Pancreas (tissue), 10 donors: ENCODE results near the gene NEMF. TPM values are rescaled to one million over a fixed set of nuclear protein-coding genes. Genes with fewer than 3 reads are reported as not detected.
A peak's percentile ranks its signal among the peaks of the same experiment; 100 is the strongest.
"Not testable (repeated sequence)": the region's sequence is repeated elsewhere in the genome, so short reads cannot be mapped to it uniquely, and the experiment has no call there.

Source experiments
- ATAC-seq, 4 donors: fragments of 200-7000 bp; cut with Tn5 transposase; one replicate each; pipeline versions ENCODE4 v1.8.0 to v1.9.1; 2020; ENCODE audit warnings: mild to moderate bottlenecking in 4 of 4, moderate library complexity in 4 of 4
- DNase-seq, 6 donors: peaks; one replicate each; pipeline ENCODE4 v3.0.0-alpha.2; 2020
- FAIRE-seq: peaks from 2 replicates; lab custom pipeline; 2012; peaks lifted over from hg19 to GRCh38; lab: Jason Lieb, UNC
- H3K27ac ChIP-seq, 4 donors: fragments of 200-600 bp; sonication (generic); 1 replicate in 3 of 4; 2 replicates in 1 of 4; pipeline versions ENCODE4 v1.5.0 to v1.8.0; 2020
- H3K27me3 ChIP-seq, 4 donors: fragments of 200-600 bp; one replicate each; pipeline ENCODE4 v1.8.0; 2021
- H3K36me3 ChIP-seq, 3 donors: fragments of 200-600 bp; sonication (generic) in 1 of 3; one replicate each; pipeline versions ENCODE4 v1.5.0 to v1.8.0; 2020 to 2021
- H3K4me1 ChIP-seq, 3 donors: fragments of 200-600 bp; one replicate each; pipeline ENCODE4 v1.8.0; 2021
- H3K4me3 ChIP-seq, 4 donors: fragments of 200-600 bp; sonication (generic) in 2 of 4; one replicate each; pipeline versions ENCODE4 v1.5.0 to v1.8.0; 2020 to 2021
- H3K9me3 ChIP-seq, 4 donors: fragments of 200-600 bp; one replicate each; pipeline ENCODE4 v1.8.0; 2021
- CTCF ChIP-seq, 4 donors: fragments of 200-600 bp; sonication (generic) in 3 of 4; IDR thresholded peaks; one replicate each; pipeline versions ENCODE4 v1.5.0 to v1.8.0; 2021; ENCODE audit warnings: antibody characterized with exemption in 4 of 4
- WGBS, 2 donors: extraction: QIAGEN DNeasy Blood & Tissue Kit; methylation state at CpG; one replicate each; pipeline ENCODE4 v1.1.7; 2013; 5-methylcytosine and 5-hydroxymethylcytosine counted together
- intact Hi-C, 3 donors: fragments of 100-400 bp; cut with DNase I; formaldehyde crosslinking; loops; one replicate each; pipeline versions ENCODE4 v1.11.1 to v1.14.2; 2022
- polyA plus RNA-seq, 2 donors: library from polyadenylated mRNA; stranded (reverse); fragments of 200-250 nt; gene quantifications; one replicate each; pipeline ENCODE4 v1.2.3, GENCODE V29; 2013
- total RNA-seq, 6 donors: library from RNA; stranded (reverse); fragmentation: NEBNext Ultra II Directional in 4 of 6; extraction: Animal tissue kit (Norgen Biotek cat#: 25700) in 4 of 6; gene quantifications; one replicate each; pipeline versions ENCODE4 v1.2.1 to v1.2.4, GENCODE V29; 2021 to 2023
- donor health status: healthy with polysubstance abuse.
- donor health status: DM: no; HTN: no; CAD: no; lungs with moderate emphysema.
- donor health status: DM: no; HTN: no; CAD: no.
- donor health status: control.
- donor health status: control.
- donor health status: Bipolar disorder and iron deficiency.
- donor health status: DM: yes; HTN: yes; CAD: no.
- donor health status: DM: no; HTN: no; CAD: no.
- donor health status: DM: no; HTN: no; CAD: no.
- donor health status: DM: yes; HTN: yes; CAD: no.

The NEMF gene
- total and polyA plus RNA-seq, 8 donors, result 17.6 to 32.4 (median 22.1) TPM

GRCh38 chr14:49766839-49767238 lies 85.7 kb downstream of the NEMF start:
- Histone ChIP-seq H3K27me3 (no peaks in the 10 kb centered on the region), H3K36me3 (peaks cover 0 to 2% (median 0%) of the 10 kb centered on the region in 3 donors), H3K4me1 (peaks cover 6 to 20% (median 9%) of the 10 kb centered on the region in 3 donors), H3K4me3 (peak overlapping the region; percentile 59 to 99 (median 82)), H3K27ac (peak overlapping the region; percentile 84 to 97 (median 96)), H3K9me3 (no peaks in the 10 kb centered on the region)
- peak in 2 of 6 donors; percentile 20 to 24 for DNase-seq
- FAIRE-seq, result no peak
- no peak for ATAC-seq
- no peak for TF ChIP-seq CTCF (IDR thresholded peaks at IDR 0.05)
- intact Hi-C loops, result loop anchor here in 1 of 3 donors (5.0 kb wide), 1 partner anchor 135 kb away; no protein-coding TSS in a partner anchor
- WGBS, 2 donors, result 32 to 52% methylated on average over 10 of the region's 10 CpGs

GRCh38 chr14:49761839-49762551 lies 90.6 kb downstream of the NEMF start:
- 74 to 75% methylated on average over 6 of the region's 6 CpGs for WGBS, 2 donors
- TF ChIP-seq CTCF (IDR thresholded peaks at IDR 0.05), result no peak
- DNase-seq (no peak), ATAC-seq (no peak), FAIRE-seq (no peak)
- no peaks in the 10 kb centered on the region for H3K9me3 ChIP-seq
- H3K27me3 ChIP-seq, result no peaks in the 10 kb centered on the region
- H3K36me3 ChIP-seq, result no peaks in the 10 kb centered on the region
- H3K27ac ChIP-seq, result no peak overlapping the region
- H3K4me3 ChIP-seq, result no peak overlapping the region
- H3K4me1 ChIP-seq, result peaks cover 0 to 6% (median 0%) of the 10 kb centered on the region in 3 donors
- intact Hi-C loops, result no loop called here

GRCh38 chr14:49755378-49755777 lies 97.2 kb downstream of the NEMF start:
- H3K9me3 ChIP-seq, result no peaks in the 10 kb centered on the region
- H3K36me3 ChIP-seq, result no peaks in the 10 kb centered on the region
- H3K27ac ChIP-seq, result no peak overlapping the region
- no peak for TF ChIP-seq CTCF (IDR thresholded peaks at IDR 0.05)
- DNase-seq (no peak), FAIRE-seq (no peak), ATAC-seq (no peak)
- intact Hi-C loops, result no loop called here
- 68 to 75% methylated on average over 3 of the region's 3 CpGs for WGBS, 2 donors
- no peaks in the 10 kb centered on the region for H3K4me1 ChIP-seq
- H3K27me3 ChIP-seq, result no peaks in the 10 kb centered on the region
- H3K4me3 ChIP-seq, result no peak overlapping the region

- no peaks in the 10 kb centered on the region for H3K36me3 ChIP-seq
- no peak overlapping the region for H3K4me3 ChIP-seq
- H3K27me3 ChIP-seq, result no peaks in the 10 kb centered on the region
- ATAC-seq, result no peak
- no peaks in the 10 kb centered on the region for H3K4me1 ChIP-seq
- WGBS, 2 donors, result 69 to 84% methylated on average over 5 of the region's 5 CpGs
- H3K9me3 ChIP-seq, result no peaks in the 10 kb centered on the region
- intact Hi-C loops, result no loop called here
- no peak for FAIRE-seq
- DNase-seq, result no peak
- no peak overlapping the region for H3K27ac ChIP-seq
- no peak for TF ChIP-seq CTCF (IDR thresholded peaks at IDR 0.05)
Observed at GRCh38 chr14:49754570-49755097, 98.0 kb downstream of the NEMF start.

- H3K4me3 ChIP-seq, H3K36me3 ChIP-seq, DNase-seq, intact Hi-C loops, H3K27ac ChIP-seq, ATAC-seq, H3K4me1 ChIP-seq, FAIRE-seq, H3K27me3 ChIP-seq, H3K9me3 ChIP-seq: not testable (repeated sequence)
Observed at GRCh38 chr14:49746476-49746875, 106.1 kb downstream of the NEMF start.
